HS-5 (cell line): ENCODE measurements around the gene CLEC2A.
A peak's percentile ranks its signal among the peaks of the same experiment; 100 is the strongest.
"Not testable (repeated sequence)": the region's sequence is repeated elsewhere in the genome, so short reads cannot be mapped to it uniquely, and the experiment has no call there.

Source experiments
- DNase-seq: peaks from one replicate; pipeline ENCODE4 v3.0.0-alpha.2; 2012; ENCODE audit warnings: low read depth

Gene CLEC2A

DNA sequence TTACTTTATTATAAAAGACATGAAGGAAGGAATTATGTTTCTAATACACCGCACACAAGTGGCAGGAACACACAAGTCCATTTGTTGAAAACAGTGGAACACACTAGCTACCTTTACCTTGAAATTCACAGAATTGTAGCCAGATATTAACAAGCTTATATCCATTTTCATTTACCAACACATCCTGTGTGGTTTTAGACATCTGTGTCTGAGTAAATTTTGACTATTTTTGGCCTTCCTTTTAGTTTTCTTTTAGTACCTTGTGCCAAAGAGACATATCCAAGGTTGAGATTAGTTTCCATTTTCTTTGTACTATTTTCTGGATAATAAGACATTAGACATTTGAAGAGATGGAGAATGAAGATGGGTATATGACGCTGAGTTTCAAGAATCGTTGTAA lies 50.9 kb downstream of the CLEC2A start, which contains the start of gene KLRF2:
KLRF2 (plus strand) TSS at position 244 of the 400 bp plus-strand sequence; CDS start at position 351, 107 bp downstream.
- DNase-seq, result no peak

DNA sequence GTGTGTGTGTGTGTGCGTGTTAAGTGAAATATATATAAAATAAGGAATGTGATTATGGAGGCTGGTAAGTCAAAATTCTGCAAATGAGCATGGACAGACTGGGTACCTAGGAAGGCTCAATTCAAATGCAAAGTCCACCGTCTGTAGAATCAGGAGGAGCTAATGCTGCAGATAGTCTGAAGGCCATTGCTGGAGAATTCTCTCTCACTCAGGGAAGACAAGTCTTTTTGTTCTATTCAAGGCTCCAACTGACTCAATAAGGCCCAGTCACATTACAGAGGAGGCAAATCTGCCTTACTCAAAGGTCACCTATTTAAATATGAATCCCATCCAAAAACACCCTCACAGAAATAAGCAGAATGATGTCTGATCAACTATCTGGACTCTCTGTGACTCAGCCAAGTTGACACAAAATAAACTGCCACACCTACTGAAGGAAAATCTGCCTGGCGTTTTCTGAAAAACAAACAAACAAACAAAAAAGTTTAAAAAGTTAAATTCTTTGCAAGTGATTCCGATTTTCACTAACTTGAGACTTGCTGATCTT lies 51.6 kb downstream of the CLEC2A start:
- DNase-seq, result no peak

DNA sequence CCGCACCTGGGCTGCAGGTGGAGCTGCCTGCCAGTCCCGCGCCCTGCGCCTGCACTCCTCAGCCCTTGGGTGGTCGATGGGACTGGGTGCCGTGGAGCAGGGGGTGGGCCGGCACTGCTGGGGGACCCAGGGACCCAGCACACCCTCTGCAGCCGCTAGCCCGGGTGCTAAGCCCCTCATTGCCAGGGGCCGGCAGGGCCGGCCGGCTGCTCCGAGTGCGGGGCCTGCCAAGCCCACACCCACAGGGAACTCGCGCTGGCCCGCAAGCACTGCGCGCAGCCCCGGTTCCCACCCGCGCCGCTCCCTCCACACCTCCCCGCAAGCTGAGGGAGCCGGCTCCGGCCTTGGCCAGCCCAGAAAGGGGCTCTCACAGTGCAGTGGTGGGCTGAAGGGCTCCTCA lies 56.0 kb downstream of the CLEC2A start:
- not testable (repeated sequence) for DNase-seq

DNA sequence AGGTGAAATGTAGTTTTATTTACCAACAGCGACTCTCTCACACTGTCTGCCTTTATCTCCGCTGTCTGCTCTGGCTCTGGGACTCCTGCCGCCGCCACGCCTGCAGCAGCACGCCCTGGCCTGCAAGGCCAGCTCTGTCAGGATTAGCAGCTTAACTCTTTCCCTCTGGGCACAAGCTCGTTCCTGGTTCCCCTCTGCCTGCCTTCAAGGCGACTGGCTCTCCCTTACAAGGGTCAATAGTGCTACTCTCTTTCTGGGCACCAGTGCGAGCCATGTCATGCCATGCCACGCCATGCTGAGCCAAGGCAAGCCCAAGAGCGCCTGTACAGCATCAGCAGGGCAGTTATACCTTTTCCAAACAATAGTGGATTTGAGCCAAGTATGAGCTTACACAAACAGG lies 59.4 kb downstream of the CLEC2A start:
- DNase-seq, result no peak

DNA sequence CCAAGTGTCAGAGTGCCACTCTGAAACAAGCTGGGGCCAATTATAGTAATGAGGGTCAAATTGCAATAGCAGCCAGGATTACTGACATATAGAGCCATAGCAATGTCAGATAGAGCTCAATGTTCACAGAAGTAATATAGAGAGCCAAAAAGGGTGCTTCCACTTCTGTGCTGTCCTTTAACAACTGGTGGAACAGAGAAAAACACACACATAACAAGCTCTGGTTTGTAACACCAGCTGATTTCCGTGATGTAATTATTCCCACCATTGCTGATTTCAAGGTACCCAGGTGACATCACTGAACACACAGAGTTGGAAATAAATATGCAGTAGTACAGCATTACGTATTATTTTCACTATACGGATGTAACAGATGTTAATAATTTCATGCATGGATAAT lies 60.0 kb downstream of the CLEC2A start:
- DNase-seq, result no peak

GRCh38 chr12:9870286-9870866 lies 61.8 kb downstream of the CLEC2A start:
- no peak for DNase-seq

DNA sequence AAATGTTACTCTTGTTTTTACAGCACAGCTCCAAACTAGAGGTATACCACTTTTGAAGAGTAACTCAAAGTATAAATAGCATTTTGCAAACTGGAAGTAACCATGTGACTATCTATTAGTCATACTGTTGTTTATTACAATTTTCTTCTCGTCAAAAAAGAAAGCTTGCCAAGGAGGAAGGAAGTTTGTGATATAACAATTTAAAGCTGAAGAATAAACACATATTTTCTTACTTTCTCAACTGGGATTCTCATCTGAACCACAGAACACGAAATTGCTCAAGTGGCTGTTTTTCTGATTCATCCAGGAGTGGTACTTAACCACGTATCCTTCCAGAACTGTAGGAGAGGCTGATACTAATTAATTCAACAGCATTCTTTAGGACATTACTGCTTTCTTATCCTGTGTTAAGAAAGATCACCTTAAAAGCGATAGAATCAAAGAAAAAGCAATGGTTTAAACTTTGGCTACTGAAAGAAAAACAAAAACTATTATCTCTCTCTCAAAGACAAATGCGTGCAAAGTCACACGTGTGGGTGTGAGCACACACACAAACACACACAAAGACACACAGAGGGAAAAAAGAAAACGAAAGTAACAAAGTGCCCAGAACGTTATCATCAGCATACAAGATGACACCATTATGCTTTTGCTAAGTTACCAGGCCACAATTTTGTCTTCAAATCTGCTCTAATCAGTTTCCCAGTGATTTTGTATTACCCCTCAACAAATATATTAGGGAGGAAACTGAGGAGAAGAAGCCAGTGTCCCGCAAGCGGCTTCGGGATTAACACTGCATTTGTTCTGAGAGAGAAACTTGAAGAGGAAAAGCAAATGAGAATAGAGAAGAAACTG lies 62.6 kb downstream of the CLEC2A start, which contains the start of gene CLEC2B:
CLEC2B (minus strand) TSS at position 48 of the 855 bp plus-strand sequence.
- peak; percentile 95 for DNase-seq

GRCh38 chr12:9868951-9869306 lies 63.2 kb downstream of the CLEC2A start:
- no peak for DNase-seq

GRCh38 chr12:9868311-9868801 lies 63.8 kb downstream of the CLEC2A start:
- peak; percentile 42 for DNase-seq

GRCh38 chr12:9867531-9867930 lies 64.6 kb downstream of the CLEC2A start:
- DNase-seq, result peak; percentile 29

DNA sequence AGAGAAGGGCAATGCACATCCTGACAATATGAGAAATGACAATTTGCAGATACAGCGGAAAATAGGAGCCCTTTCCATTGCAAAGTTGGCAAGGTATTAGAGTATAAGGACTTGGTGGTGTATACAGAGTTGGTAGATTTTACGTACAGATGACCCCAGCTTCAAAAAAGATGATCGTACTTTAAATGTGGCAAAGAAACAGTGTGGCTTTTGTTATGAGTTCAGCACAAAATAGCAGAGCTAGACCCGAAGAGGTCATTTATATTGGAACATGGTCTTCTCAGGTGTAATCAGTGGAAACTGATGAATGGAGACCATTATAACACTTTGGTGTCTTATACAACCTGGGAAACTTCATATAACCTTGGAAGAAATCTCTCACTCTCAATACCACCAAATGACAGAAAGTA lies 65.3 kb downstream of the CLEC2A start:
- peak; percentile 24 for DNase-seq

DNA sequence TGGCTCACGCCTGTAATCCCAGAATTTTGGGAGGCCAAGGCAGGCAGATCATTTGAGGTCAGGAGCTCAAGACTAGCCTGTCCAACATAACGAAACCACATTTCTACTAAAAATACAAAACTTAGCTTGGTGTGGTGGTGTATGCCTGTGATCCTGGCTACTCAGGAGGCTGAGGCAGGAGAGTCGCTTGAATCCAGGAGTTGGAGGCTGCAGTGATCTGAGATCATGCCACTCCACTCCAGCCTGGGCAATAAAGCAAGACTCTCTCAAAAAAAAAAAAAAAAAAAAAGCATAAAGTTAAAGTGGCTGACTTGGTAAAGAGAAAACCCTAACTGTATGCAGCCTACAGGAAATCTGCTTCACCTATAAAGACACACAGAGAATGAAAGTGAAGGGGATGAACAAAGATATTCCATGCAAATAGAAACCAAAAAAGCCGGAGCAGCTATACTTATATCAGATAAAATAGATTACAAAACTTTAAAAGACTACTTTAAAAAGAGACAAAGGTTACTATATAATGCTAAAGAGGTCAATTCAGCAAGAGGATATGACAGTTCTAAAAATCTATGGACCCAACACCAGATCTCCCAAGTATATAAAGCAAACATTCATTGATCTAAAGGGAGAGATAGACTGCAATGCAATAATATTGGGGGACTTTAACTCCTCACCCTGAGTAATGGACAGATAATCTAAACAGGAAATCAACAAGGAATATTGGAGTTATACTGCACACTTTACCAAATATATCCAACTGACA lies 67.1 kb downstream of the CLEC2A start:
- peak; percentile 24 for DNase-seq
